Ectodermal cell (in vitro differentiated cells): ENCODE results near the gene MASP2.
A peak's percentile ranks its signal among the peaks of the same experiment; 100 is the strongest.
"Not testable (repeated sequence)": the region's sequence is repeated elsewhere in the genome, so short reads cannot be mapped to it uniquely, and the experiment has no call there.

Experiments used
- H3K27ac ChIP-seq: 2 replicates; pipeline ENCODE4 v1.7.0; 2013; ENCODE audit warnings: mild to moderate bottlenecking, low read depth, low read length; ENCODE audit not compliant: insufficient read depth, poor library complexity, severe bottlenecking
- H3K27me3 ChIP-seq: 2 replicates; pipeline ENCODE4 v1.7.0; 2013; ENCODE audit warnings: mild to moderate bottlenecking, low read length; ENCODE audit not compliant: insufficient read depth, control insufficient read depth, poor library complexity, severe bottlenecking
- H3K36me3 ChIP-seq: one replicate; pipeline ENCODE4 v1.7.0; 2013; ENCODE audit warnings: low read length; ENCODE audit not compliant: control insufficient read depth, insufficient read depth
- H3K4me1 ChIP-seq: one replicate; pipeline ENCODE4 v1.7.0; 2013; ENCODE audit warnings: low read length; ENCODE audit not compliant: control insufficient read depth, insufficient read depth
- H3K4me3 ChIP-seq: 2 replicates; pipeline ENCODE4 v1.7.0; 2013; ENCODE audit warnings: low read depth, low read length, control low read depth; ENCODE audit not compliant: insufficient read depth
- H3K9me3 ChIP-seq: 2 replicates; pipeline ENCODE4 v1.7.0; 2013; ENCODE audit warnings: mild to moderate bottlenecking, low read length, moderate library complexity; ENCODE audit not compliant: control insufficient read depth
- WGBS, 2 experiments: methylation state at CpG; one replicate each; pipeline ENCODE4 v1.1.7; 2013; ENCODE audit warnings: missing lambda C conversion rate in 2 of 2; 5-methylcytosine and 5-hydroxymethylcytosine counted together

Gene MASP2

GRCh38 chr1:10990828-10991227 lies 56.2 kb downstream of the MASP2 start:
- WGBS, 2 experiments: 93 to 95% methylated on average over 7 of the region's 7 CpGs
- Histone ChIP-seq H3K27me3 (no peaks in the 10 kb centered on the region), H3K4me3 (no peak overlapping the region), H3K27ac (no peak overlapping the region), H3K36me3 (no peaks in the 10 kb centered on the region), H3K4me1 (no peaks in the 10 kb centered on the region), H3K9me3 (no peaks in the 10 kb centered on the region)

GRCh38 chr1:10989920-10990516 lies 57.0 kb downstream of the MASP2 start:
- WGBS, 2 experiments: 71 to 77% methylated on average over 6 of the region's 6 CpGs
- H3K36me3 ChIP-seq, H3K4me1 ChIP-seq, H3K4me3 ChIP-seq, H3K9me3 ChIP-seq, H3K27me3 ChIP-seq, H3K27ac ChIP-seq: not testable (repeated sequence)

- H3K9me3 ChIP-seq: no peaks in the 10 kb centered on the region
- no peaks in the 10 kb centered on the region for H3K27me3 ChIP-seq
- H3K4me3 ChIP-seq: no peak overlapping the region
- H3K4me1 ChIP-seq: no peaks in the 10 kb centered on the region
- H3K27ac ChIP-seq: no peak overlapping the region
- H3K36me3 ChIP-seq: no peaks in the 10 kb centered on the region
- WGBS, 2 experiments: 95 to 96% methylated on average over 5 of the region's 5 CpGs
Measured at GRCh38 chr1:10989095-10989494, 57.9 kb downstream of the MASP2 start.

GRCh38 chr1:10987840-10988417 lies 59.1 kb downstream of the MASP2 start:
- H3K27me3 ChIP-seq: no peaks in the 10 kb centered on the region
- H3K4me1 ChIP-seq: no peaks in the 10 kb centered on the region
- no peak overlapping the region for H3K27ac ChIP-seq
- WGBS, 2 experiments: 89 to 95% methylated on average over 3 to 4 of the region's 4 CpGs
- H3K36me3 ChIP-seq: no peaks in the 10 kb centered on the region
- H3K9me3 ChIP-seq: no peaks in the 10 kb centered on the region
- no peak overlapping the region for H3K4me3 ChIP-seq

- WGBS, 2 experiments: 93 to 95% methylated on average over 7 of the region's 7 CpGs
- Histone ChIP-seq H3K27ac (no peak overlapping the region), H3K36me3 (no peaks in the 10 kb centered on the region), H3K27me3 (no peaks in the 10 kb centered on the region), H3K9me3 (no peaks in the 10 kb centered on the region), H3K4me1 (no peaks in the 10 kb centered on the region), H3K4me3 (no peak overlapping the region)
Measured at GRCh38 chr1:10986525-10986890, 60.5 kb downstream of the MASP2 start.

GRCh38 chr1:10980841-10981727 lies 66.0 kb downstream of the MASP2 start:
- 43 to 51% methylated on average over 9 of the region's 9 CpGs for WGBS, 2 experiments
- Histone ChIP-seq H3K27me3 (no peaks in the 10 kb centered on the region), H3K36me3 (no peaks in the 10 kb centered on the region), H3K4me1 (peaks cover 14% of the 10 kb centered on the region), H3K4me3 (no peak overlapping the region), H3K9me3 (no peaks in the 10 kb centered on the region), H3K27ac (peak overlapping the region; percentile 90)

- H3K36me3 ChIP-seq: no peaks in the 10 kb centered on the region
- H3K27me3 ChIP-seq: no peaks in the 10 kb centered on the region
- H3K4me1 ChIP-seq: peaks cover 19% of the 10 kb centered on the region
- no peak overlapping the region for H3K4me3 ChIP-seq
- H3K9me3 ChIP-seq: no peaks in the 10 kb centered on the region
- WGBS, 2 experiments: 2 to 4% methylated on average over 15 of the region's 15 CpGs
- peak overlapping the region; percentile 90 for H3K27ac ChIP-seq
Measured at GRCh38 chr1:10980094-10980577, 66.9 kb downstream of the MASP2 start.

GRCh38 chr1:10979483-10979920 lies 67.5 kb downstream of the MASP2 start:
- Histone ChIP-seq H3K4me1 (peaks cover 19% of the 10 kb centered on the region), H3K4me3 (no peak overlapping the region), H3K27me3 (no peaks in the 10 kb centered on the region), H3K9me3 (no peaks in the 10 kb centered on the region), H3K36me3 (no peaks in the 10 kb centered on the region), H3K27ac (peak overlapping the region; percentile 90)
- WGBS, 2 experiments: 69 to 71% methylated on average over 13 of the region's 13 CpGs

GRCh38 chr1:10978719-10979118 lies 68.3 kb downstream of the MASP2 start:
- H3K36me3 ChIP-seq: no peaks in the 10 kb centered on the region
- no peaks in the 10 kb centered on the region for H3K9me3 ChIP-seq
- no peaks in the 10 kb centered on the region for H3K27me3 ChIP-seq
- H3K27ac ChIP-seq: no peak overlapping the region
- H3K4me1 ChIP-seq: peaks cover 19% of the 10 kb centered on the region
- no peak overlapping the region for H3K4me3 ChIP-seq
- 91 to 94% methylated on average over 4 of the region's 4 CpGs for WGBS, 2 experiments
